ENCODE data around the gene S1PR2.

DNA sequence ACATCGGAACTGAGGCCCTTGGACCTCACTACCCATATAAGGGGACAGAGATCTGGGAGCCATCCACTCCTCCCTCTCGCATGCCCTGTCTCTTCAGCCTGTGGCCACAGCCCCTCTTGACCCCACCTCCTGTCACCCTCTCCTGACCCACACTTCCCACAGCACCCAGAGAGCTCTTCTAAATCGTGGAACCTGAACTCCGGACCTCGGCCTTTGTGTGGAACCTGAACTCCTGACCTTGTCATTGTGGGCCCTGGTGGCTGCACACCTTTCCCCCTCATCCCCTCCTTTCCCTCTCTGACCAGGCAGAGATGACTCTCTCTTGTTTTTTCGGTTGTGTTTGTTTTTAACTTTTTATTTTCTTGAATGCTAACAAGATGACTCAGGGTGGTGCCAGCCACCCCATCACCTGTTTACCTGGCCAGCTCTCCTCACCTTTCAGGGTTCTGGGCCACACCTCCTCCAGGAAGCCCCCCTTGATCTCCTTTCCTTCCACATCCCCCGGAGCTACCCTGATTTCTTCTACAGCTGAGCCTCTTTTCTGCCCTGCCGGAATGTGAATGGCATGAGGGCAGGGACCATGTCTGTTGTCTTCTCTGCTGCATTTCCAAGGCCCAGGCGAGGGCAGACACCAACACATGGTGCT is 26.0 kb upstream of the S1PR2 start:
- TF ChIP-seq, protein P1, sequence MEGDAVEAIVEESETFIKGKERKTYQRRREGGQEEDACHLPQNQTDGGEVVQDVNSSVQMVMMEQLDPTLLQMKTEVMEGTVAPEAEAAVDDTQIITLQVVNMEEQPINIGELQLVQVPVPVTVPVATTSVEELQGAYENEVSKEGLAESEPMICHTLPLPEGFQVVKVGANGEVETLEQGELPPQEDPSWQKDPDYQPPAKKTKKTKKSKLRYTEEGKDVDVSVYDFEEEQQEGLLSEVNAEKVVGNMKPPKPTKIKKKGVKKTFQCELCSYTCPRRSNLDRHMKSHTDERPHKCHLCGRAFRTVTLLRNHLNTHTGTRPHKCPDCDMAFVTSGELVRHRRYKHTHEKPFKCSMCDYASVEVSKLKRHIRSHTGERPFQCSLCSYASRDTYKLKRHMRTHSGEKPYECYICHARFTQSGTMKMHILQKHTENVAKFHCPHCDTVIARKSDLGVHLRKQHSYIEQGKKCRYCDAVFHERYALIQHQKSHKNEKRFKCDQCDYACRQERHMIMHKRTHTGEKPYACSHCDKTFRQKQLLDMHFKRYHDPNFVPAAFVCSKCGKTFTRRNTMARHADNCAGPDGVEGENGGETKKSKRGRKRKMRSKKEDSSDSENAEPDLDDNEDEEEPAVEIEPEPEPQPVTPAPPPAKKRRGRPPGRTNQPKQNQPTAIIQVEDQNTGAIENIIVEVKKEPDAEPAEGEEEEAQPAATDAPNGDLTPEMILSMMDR (IDR thresholded peaks at IDR 0.05) = no peak
- no peak for TF ChIP-seq POLR2A (IDR thresholded peaks at IDR 0.05)

Measured in transverse colon (tissue), 3 donors.